Testis (tissue), 2 donors: Measurements from ENCODE around the gene BAIAP2L1.

Experiments used
- CTCF ChIP-seq, 3 experiments: fragments of 450-650 bp in 2 of 3; fragments of 200-600 bp in 1 of 3; sonication (generic) in 1 of 3; IDR thresholded peaks; one replicate each; pipeline ENCODE4 v1.5.1; 2016 to 2019; ENCODE audit warnings: antibody characterized with exemption in 3 of 3, mild to moderate bottlenecking in 2 of 3, moderate library complexity in 1 of 3
- POLR2A ChIP-seq: fragments of 450-650 bp; IDR thresholded peaks from one replicate; pipeline ENCODE4 v1.6.1; 2017; ENCODE audit warnings: antibody characterized with exemption, mild to moderate bottlenecking, moderate library complexity

GRCh38 chr7:98404840-98405239, 4.0 kb upstream of the BAIAP2L1 start:
- no peak for TF ChIP-seq CTCF (IDR thresholded peaks at IDR 0.05)
- TF ChIP-seq POLR2A: no peak
